ENCODE data around the gene FGFR4. TPM values are rescaled to one million over a fixed set of nuclear protein-coding genes. Genes with fewer than 3 reads are reported as not detected.

FGFR4 gene
- total RNA-seq, 1 donor from 2014 or later, result 1.1 TPM

- peaks cover 15% of the 10 kb centered on the region for H3K4me1 Mint-ChIP-seq (ENCODE audit: low read depth)
- H3K27ac Mint-ChIP-seq (ENCODE audit: unreplicated experiment), result no peak overlapping the region
- no peaks in the 10 kb centered on the region for H3K27me3 Mint-ChIP-seq (ENCODE audit: low read depth)
- DNase-seq (ENCODE audit: low spot score), result no peak
- no peak for TF ChIP-seq CTCF (IDR thresholded peaks at IDR 0.05)
- H3K36me3 Mint-ChIP-seq (ENCODE audit: low read depth), result no peaks in the 10 kb centered on the region
- H3K9me3 Mint-ChIP-seq (ENCODE audit: low read depth), result no peaks in the 10 kb centered on the region
- H3K4me3 Mint-ChIP-seq (ENCODE audit: unreplicated experiment), result no peak overlapping the region
Observed at GRCh38 chr5:177097016-177097985, 10.6 kb downstream of the FGFR4 start.

GRCh38 chr5:177098120-177098469 is 11.4 kb downstream of the FGFR4 start:
- no peaks in the 10 kb centered on the region for H3K36me3 Mint-ChIP-seq (ENCODE audit: low read depth)
- no peak for TF ChIP-seq CTCF (IDR thresholded peaks at IDR 0.05)
- peaks cover 15% of the 10 kb centered on the region for H3K4me1 Mint-ChIP-seq (ENCODE audit: low read depth)
- no peaks in the 10 kb centered on the region for H3K9me3 Mint-ChIP-seq (ENCODE audit: low read depth)
- no peak overlapping the region for H3K27ac Mint-ChIP-seq (ENCODE audit: unreplicated experiment)
- H3K27me3 Mint-ChIP-seq (ENCODE audit: low read depth), result no peaks in the 10 kb centered on the region
- no peak for DNase-seq (ENCODE audit: low spot score)
- H3K4me3 Mint-ChIP-seq (ENCODE audit: unreplicated experiment), result no peak overlapping the region

GRCh38 chr5:177098470-177099141 is 11.9 kb downstream of the FGFR4 start:
- Mint-ChIP-seq H3K27ac (ENCODE audit: unreplicated experiment) (no peak overlapping the region), H3K36me3 (ENCODE audit: low read depth) (no peaks in the 10 kb centered on the region), H3K4me1 (ENCODE audit: low read depth) (peaks cover 15% of the 10 kb centered on the region), H3K4me3 (ENCODE audit: unreplicated experiment) (no peak overlapping the region), H3K27me3 (ENCODE audit: low read depth) (no peaks in the 10 kb centered on the region), H3K9me3 (ENCODE audit: low read depth) (no peaks in the 10 kb centered on the region)
- no peak for TF ChIP-seq CTCF (IDR thresholded peaks at IDR 0.05)
- DNase-seq (ENCODE audit: low spot score), result no peak

- Mint-ChIP-seq H3K36me3 (ENCODE audit: low read depth) (no peaks in the 10 kb centered on the region), H3K4me1 (ENCODE audit: low read depth) (peaks cover 11% of the 10 kb centered on the region), H3K9me3 (ENCODE audit: low read depth) (no peaks in the 10 kb centered on the region), H3K27ac (ENCODE audit: unreplicated experiment) (no peak overlapping the region), H3K27me3 (ENCODE audit: low read depth) (no peaks in the 10 kb centered on the region), H3K4me3 (ENCODE audit: unreplicated experiment) (no peak overlapping the region)
- DNase-seq (ENCODE audit: low spot score), result no peak
- TF ChIP-seq CTCF (IDR thresholded peaks at IDR 0.05), result no peak
Observed at GRCh38 chr5:177099422-177100093, 12.8 kb downstream of the FGFR4 start.

GRCh38 chr5:177100714-177101121 is 14.0 kb downstream of the FGFR4 start:
- Mint-ChIP-seq H3K4me3 (ENCODE audit: unreplicated experiment) (no peak overlapping the region), H3K27me3 (ENCODE audit: low read depth) (peaks cover 2% of the 10 kb centered on the region), H3K9me3 (ENCODE audit: low read depth) (no peaks in the 10 kb centered on the region), H3K36me3 (ENCODE audit: low read depth) (no peaks in the 10 kb centered on the region), H3K27ac (ENCODE audit: unreplicated experiment) (no peak overlapping the region), H3K4me1 (ENCODE audit: low read depth) (peaks cover 7% of the 10 kb centered on the region)
- TF ChIP-seq CTCF (IDR thresholded peaks at IDR 0.05), result no peak
- DNase-seq (ENCODE audit: low spot score), result no peak
